Neural cell (in vitro differentiated cells): Measurements from ENCODE around the gene NOS1AP.

Experiments
- CTCF ChIP-seq: fragments of 450-650 bp; IDR thresholded peaks from 2 replicates; pipeline ENCODE4 v1.5.1; 2014; ENCODE audit warnings: antibody characterized with exemption, mild to moderate bottlenecking, moderate library complexity; ENCODE audit not compliant: poor library complexity, severe bottlenecking
- EP300 ChIP-seq: fragments of 450-650 bp; conservative IDR thresholded peaks from 2 replicates; pipeline ENCODE4 v1.6.1; 2014; ENCODE audit warnings: antibody characterized with exemption, mild to moderate bottlenecking, moderate library complexity; ENCODE audit not compliant: poor library complexity, severe bottlenecking
- EZH2 ChIP-seq: fragments of 200-600, 300-800 bp; shearing (Covaris generic), sonication (generic); IDR thresholded peaks from 2 replicates; pipeline ENCODE4 v1.6.1; 2014; ENCODE audit warnings: antibody characterized with exemption, low read length, borderline replicate concordance, mild to moderate bottlenecking; ENCODE audit not compliant: insufficient read depth, poor library complexity, severe bottlenecking
- RAD21 ChIP-seq: fragments of 450-650 bp; conservative IDR thresholded peaks from 2 replicates; pipeline ENCODE4 v1.6.1; 2014; ENCODE audit warnings: antibody characterized with exemption, mild to moderate bottlenecking, moderate library complexity
- REST ChIP-seq: IDR thresholded peaks from 2 replicates; pipeline ENCODE4 v1.6.1; 2012; ENCODE audit warnings: borderline replicate concordance
- SMC3 ChIP-seq: fragments of 450-650 bp; conservative IDR thresholded peaks from 2 replicates; pipeline ENCODE4 v1.6.1; 2014; ENCODE audit warnings: antibody characterized with exemption, mild to moderate bottlenecking, moderate library complexity; ENCODE audit not compliant: poor library complexity
- TAF1 ChIP-seq: IDR thresholded peaks from 2 replicates; pipeline ENCODE4 v1.6.1; 2012; ENCODE audit warnings: low read depth

- TF ChIP-seq CTCF (no peak), REST (no peak), RAD21 (no peak), EP300 (no peak), SMC3 (no peak), EZH2 (no peak), TAF1 (no peak)
Measured at GRCh38 chr1:162405800-162406199, 336.3 kb downstream of the NOS1AP start.
